ENCODE data around the gene CD72.
"Not testable (repeated sequence)": the region's sequence is repeated elsewhere in the genome, so short reads cannot be mapped to it uniquely, and the experiment has no call there.

The CD72 gene

GRCh38 chr9:35599763-35600604 is 18.2 kb downstream of the CD72 start:
- ChIA-PET CTCF (no interaction called here), POLR2A (interaction anchor here (0.7 kb wide), 1 partner anchor 22 kb away, joined by 3 read pairs; no protein-coding TSS in a partner anchor)

GRCh38 chr9:35598866-35599590 is 19.2 kb downstream of the CD72 start:
- DNase-seq (ENCODE audit: extremely low spot score): no peak
- CTCF ChIA-PET: interaction anchor here (0.6 kb wide), 1 partner anchor 182 kb away, joined by 3 read pairs; no protein-coding TSS in a partner anchor
- TF ChIP-seq ZNF384 (IDR thresholded peaks at IDR 0.05) (no peak), SUZ12 (IDR thresholded peaks at IDR 0.05) (no peak), TARDBP (IDR thresholded peaks at IDR 0.05) (no peak), BHLHE40 (IDR thresholded peaks at IDR 0.05; ENCODE audit: borderline replicate concordance) (no peak), FOXA1 (IDR thresholded peaks at IDR 0.05) (no peak), LEF1 (IDR thresholded peaks at IDR 0.05; ENCODE audit: borderline replicate concordance) (no peak), FOXK2 (IDR thresholded peaks at IDR 0.05) (no peak), HDGF (IDR thresholded peaks at IDR 0.05; ENCODE audit: borderline replicate concordance) (no peak), ARNT (IDR thresholded peaks at IDR 0.05) (no peak), ELF4 (IDR thresholded peaks at IDR 0.05) (no peak), FOXM1 (IDR thresholded peaks at IDR 0.05; ENCODE audit: borderline replicate concordance) (no peak), PKNOX1 (IDR thresholded peaks at IDR 0.05) (no peak), L3MBTL2 (conservative IDR thresholded peaks at IDR 0.05) (no peak)
- POLR2A ChIA-PET: no interaction called here

More at GRCh38 chr9:35599763-35600604, 18.2 kb downstream of the CD72 start:
- no peak for DNase-seq (ENCODE audit: extremely low spot score)
- TF ChIP-seq NFRKB (IDR thresholded peaks at IDR 0.05) (no peak), TARDBP (IDR thresholded peaks at IDR 0.05) (no peak), BHLHE40 (IDR thresholded peaks at IDR 0.05; ENCODE audit: borderline replicate concordance) (no peak), FOXA1 (IDR thresholded peaks at IDR 0.05) (no peak), FOXK2 (IDR thresholded peaks at IDR 0.05) (no peak), LEF1 (IDR thresholded peaks at IDR 0.05; ENCODE audit: borderline replicate concordance) (no peak), ARNT (IDR thresholded peaks at IDR 0.05) (no peak), L3MBTL2 (conservative IDR thresholded peaks at IDR 0.05) (no peak), ZNF384 (IDR thresholded peaks at IDR 0.05) (no peak), FOXM1 (IDR thresholded peaks at IDR 0.05; ENCODE audit: borderline replicate concordance) (no peak), SP1 (IDR thresholded peaks at IDR 0.05) (no peak), CTBP1 (IDR thresholded peaks at IDR 0.05; ENCODE audit: borderline replicate concordance) (no peak)

- CTCF ChIA-PET; DNase-seq (ENCODE audit: extremely low spot score); POLR2A ChIA-PET: not testable (repeated sequence)
These were observed 21.3 kb downstream of the CD72 start for GRCh38 chr9:35596907-35597306.

GRCh38 chr9:35594471-35594870 is 23.7 kb downstream of the CD72 start:
- ChIA-PET CTCF (no interaction called here), POLR2A (no interaction called here)
- DNase-seq (ENCODE audit: extremely low spot score): no peak
- no peak for TF ChIP-seq TARDBP (IDR thresholded peaks at IDR 0.05)

GRCh38 chr9:35593581-35593980 is 24.6 kb downstream of the CD72 start:
- TF ChIP-seq FOXK2 (IDR thresholded peaks at IDR 0.05) (no peak), ELF4 (IDR thresholded peaks at IDR 0.05) (no peak), FOXM1 (IDR thresholded peaks at IDR 0.05; ENCODE audit: borderline replicate concordance) (no peak), SUZ12 (IDR thresholded peaks at IDR 0.05) (no peak), BHLHE40 (IDR thresholded peaks at IDR 0.05; ENCODE audit: borderline replicate concordance) (no peak), CTBP1 (IDR thresholded peaks at IDR 0.05; ENCODE audit: borderline replicate concordance) (no peak), ZNF384 (IDR thresholded peaks at IDR 0.05) (peak; percentile 72), HDGF (IDR thresholded peaks at IDR 0.05; ENCODE audit: borderline replicate concordance) (no peak)
- POLR2A ChIA-PET: no interaction called here
- CTCF ChIA-PET: interaction anchor here (1.0 kb wide), 1 partner anchor 10 kb away, joined by 4 read pairs; no protein-coding TSS in a partner anchor
- no peak for DNase-seq (ENCODE audit: extremely low spot score)

GRCh38 chr9:35588506-35588905 is 29.7 kb downstream of the CD72 start:
- POLR2A ChIA-PET; DNase-seq (ENCODE audit: extremely low spot score): not testable (repeated sequence)
- CTCF ChIA-PET: interaction anchor here (0.6 kb wide), 1 partner anchor 32 kb away, joined by 3 read pairs; no protein-coding TSS in a partner anchor

GRCh38 chr9:35584681-35585080 is 33.5 kb downstream of the CD72 start:
- DNase-seq (ENCODE audit: extremely low spot score); POLR2A ChIA-PET; CTCF ChIA-PET: not testable (repeated sequence)

GRCh38 chr9:35583521-35583920 is 34.7 kb downstream of the CD72 start:
- CTCF ChIA-PET; DNase-seq (ENCODE audit: extremely low spot score); POLR2A ChIA-PET: not testable (repeated sequence)

- CTCF ChIA-PET; DNase-seq (ENCODE audit: extremely low spot score); POLR2A ChIA-PET: not testable (repeated sequence)
These were observed 38.5 kb downstream of the CD72 start for GRCh38 chr9:35579659-35580227.

Measured in HEK293T (cell line).